HEK293 (cell line): ENCODE data around the gene FAM180A.

Experiments used
- MEIS1 ChIP-seq: sonication (generic); formaldehyde crosslinking; IDR thresholded peaks from 2 replicates; pipeline ENCODE4 v1.8.1; 2022; ENCODE audit warnings: missing genetic modification reagents, mild to moderate bottlenecking, borderline replicate concordance
- REST ChIP-seq: fragments of 450-650 bp; formaldehyde crosslinking; IDR thresholded peaks from 2 replicates; pipeline ENCODE4 v1.5.1; 2016; ENCODE audit warnings: missing biosample characterization, missing genetic modification characterization
- SP2 ChIP-seq: fragments of 450-650 bp; formaldehyde crosslinking; IDR thresholded peaks from 2 replicates; pipeline ENCODE4 v1.5.1; 2016; ENCODE audit warnings: missing biosample characterization, missing genetic modification characterization
- ZNF692 ChIP-seq: fragments of 450-650 bp; formaldehyde crosslinking; IDR thresholded peaks from 2 replicates; pipeline ENCODE4 v1.5.1; 2016; ENCODE audit warnings: missing biosample characterization, missing genetic modification characterization
- TF ChIP-seq, protein P1 (sequence below): fragments of 450-650 bp; formaldehyde crosslinking; IDR thresholded peaks from 2 replicates; pipeline ENCODE4 v1.5.1; 2016; ENCODE audit warnings: missing biosample characterization, missing genetic modification characterization

DNA sequence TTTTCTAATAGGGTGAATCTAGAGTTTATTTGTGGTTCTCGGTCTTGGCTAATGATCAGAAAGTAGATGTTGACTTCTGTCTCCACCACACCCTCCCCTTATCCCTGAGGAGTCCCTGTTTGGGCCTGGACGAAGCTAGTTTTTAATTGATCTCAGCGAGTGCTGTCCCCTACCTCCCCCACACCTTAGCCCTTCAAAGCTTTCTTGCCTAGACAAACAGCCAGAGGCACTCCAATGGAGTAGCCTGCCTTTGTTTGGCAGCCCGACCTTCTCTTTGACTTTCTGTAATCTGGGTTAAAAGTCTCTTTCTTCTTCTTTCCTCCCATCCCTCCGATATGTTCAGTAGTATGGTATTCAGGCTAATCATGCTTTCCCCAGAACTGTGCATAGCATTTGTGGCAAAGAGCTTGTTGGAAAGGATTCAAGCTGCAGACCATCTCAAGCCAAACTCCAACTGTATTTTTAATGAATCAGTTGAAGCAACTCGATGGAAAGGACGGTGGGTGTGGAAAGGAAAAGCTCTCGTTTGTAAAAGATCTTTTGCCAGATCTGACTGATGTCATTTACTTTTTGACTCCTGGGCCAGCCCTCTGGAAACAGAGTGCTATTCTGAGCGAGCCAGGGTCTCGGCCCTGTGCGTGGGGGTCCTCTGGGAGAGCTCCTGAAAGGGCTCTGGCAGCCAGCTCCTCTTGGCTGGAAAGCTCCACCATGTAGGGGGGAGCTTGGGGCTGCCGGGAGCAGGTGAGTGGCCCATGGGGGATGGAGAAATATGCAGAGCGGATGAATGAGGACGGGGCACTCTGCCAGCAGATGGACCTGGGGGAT, 4.5 kb downstream of the FAM180A start:
- no peak for TF ChIP-seq MEIS1 (CRISPR knock-in tag)
- TF ChIP-seq, protein P1, sequence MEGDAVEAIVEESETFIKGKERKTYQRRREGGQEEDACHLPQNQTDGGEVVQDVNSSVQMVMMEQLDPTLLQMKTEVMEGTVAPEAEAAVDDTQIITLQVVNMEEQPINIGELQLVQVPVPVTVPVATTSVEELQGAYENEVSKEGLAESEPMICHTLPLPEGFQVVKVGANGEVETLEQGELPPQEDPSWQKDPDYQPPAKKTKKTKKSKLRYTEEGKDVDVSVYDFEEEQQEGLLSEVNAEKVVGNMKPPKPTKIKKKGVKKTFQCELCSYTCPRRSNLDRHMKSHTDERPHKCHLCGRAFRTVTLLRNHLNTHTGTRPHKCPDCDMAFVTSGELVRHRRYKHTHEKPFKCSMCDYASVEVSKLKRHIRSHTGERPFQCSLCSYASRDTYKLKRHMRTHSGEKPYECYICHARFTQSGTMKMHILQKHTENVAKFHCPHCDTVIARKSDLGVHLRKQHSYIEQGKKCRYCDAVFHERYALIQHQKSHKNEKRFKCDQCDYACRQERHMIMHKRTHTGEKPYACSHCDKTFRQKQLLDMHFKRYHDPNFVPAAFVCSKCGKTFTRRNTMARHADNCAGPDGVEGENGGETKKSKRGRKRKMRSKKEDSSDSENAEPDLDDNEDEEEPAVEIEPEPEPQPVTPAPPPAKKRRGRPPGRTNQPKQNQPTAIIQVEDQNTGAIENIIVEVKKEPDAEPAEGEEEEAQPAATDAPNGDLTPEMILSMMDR (tag by site-specific recombination), result no peak
- no peak for TF ChIP-seq SP2 (tag by site-specific recombination)
- TF ChIP-seq ZNF692 (tag by site-specific recombination), result no peak
- no peak for TF ChIP-seq REST (tag by site-specific recombination)
